HEK293T (cell line): Measurements from ENCODE around the gene HSD11B1.

Source experiments
- BHLHE40 ChIP-seq: fragments of 450-650 bp; IDR thresholded peaks from 2 replicates; pipeline ENCODE4 v1.6.1; 2016; ENCODE audit warnings: mild to moderate bottlenecking, moderate library complexity, borderline replicate concordance
- ELF4 ChIP-seq: fragments of 450-650 bp; IDR thresholded peaks from 2 replicates; pipeline ENCODE4 v1.6.1; 2017; ENCODE audit warnings: antibody characterized with exemption
- FOXK2 ChIP-seq: fragments of 450-650 bp; IDR thresholded peaks from 2 replicates; pipeline ENCODE4 v1.6.1; 2016; ENCODE audit warnings: mild to moderate bottlenecking
- FOXM1 ChIP-seq: fragments of 450-650 bp; IDR thresholded peaks from 2 replicates; pipeline ENCODE4 v1.6.1; 2017; ENCODE audit warnings: mild to moderate bottlenecking, borderline replicate concordance
- L3MBTL2 ChIP-seq: fragments of 450-650 bp; conservative IDR thresholded peaks from 2 replicates; pipeline ENCODE4 v1.6.1; 2016; ENCODE audit warnings: mild to moderate bottlenecking
- NFRKB ChIP-seq: fragments of 450-650 bp; IDR thresholded peaks from 2 replicates; pipeline ENCODE4 v1.6.1; 2016; ENCODE audit warnings: mild to moderate bottlenecking, moderate library complexity
- SP1 ChIP-seq: fragments of 450-650 bp; IDR thresholded peaks from 2 replicates; pipeline ENCODE4 v1.6.1; 2017
- SUZ12 ChIP-seq: fragments of 450-650 bp; IDR thresholded peaks from 2 replicates; pipeline ENCODE4 v1.6.1; 2016; ENCODE audit warnings: mild to moderate bottlenecking
- TARDBP ChIP-seq: fragments of 450-650 bp; IDR thresholded peaks from 2 replicates; pipeline ENCODE4 v1.6.1; 2016
- ZNF384 ChIP-seq: fragments of 450-650 bp; IDR thresholded peaks from 2 replicates; pipeline ENCODE4 v1.6.1; 2016

GRCh38 chr1:209667103-209667502, 37.5 kb upstream of the HSD11B1 start:
- no peak for TF ChIP-seq L3MBTL2
- TF ChIP-seq NFRKB: no peak
- no peak for TF ChIP-seq FOXM1
- TF ChIP-seq SP1: no peak
- TF ChIP-seq FOXK2: no peak
- TF ChIP-seq ELF4: no peak
- no peak for TF ChIP-seq ZNF384
- TF ChIP-seq TARDBP: no peak
- no peak for TF ChIP-seq SUZ12
- no peak for TF ChIP-seq BHLHE40
